VCaP (cell line): ENCODE results near the gene RALB.

Experiments
- H3K27ac ChIP-seq: fragments of 450-650 bp; 2 replicates; pipeline ENCODE4 v1.5.1; 2017
- CTCF ChIP-seq: fragments of 450-650 bp; conservative IDR thresholded peaks from 2 replicates; pipeline ENCODE4 v1.5.1; 2017; ENCODE audit warnings: mild to moderate bottlenecking, moderate library complexity

The RALB gene

GRCh38 chr2:120226316-120226715 is 26.3 kb upstream of the RALB start:
- TF ChIP-seq CTCF, result no peak
- H3K27ac ChIP-seq, result no peak overlapping the region

- no peak overlapping the region for H3K27ac ChIP-seq
- no peak for TF ChIP-seq CTCF
Observed at GRCh38 chr2:120227111-120227991, 25.3 kb upstream of the RALB start.

GRCh38 chr2:120228503-120228902 is 24.1 kb upstream of the RALB start:
- H3K27ac ChIP-seq, result no peak overlapping the region
- peak; percentile 41; the same call in 1 of the 2 replicates for TF ChIP-seq CTCF

GRCh38 chr2:120229341-120229740 is 23.3 kb upstream of the RALB start:
- no peak overlapping the region for H3K27ac ChIP-seq
- TF ChIP-seq CTCF, result no peak

GRCh38 chr2:120230515-120231471 is 21.9 kb upstream of the RALB start:
- TF ChIP-seq CTCF, result no peak
- H3K27ac ChIP-seq, result no peak overlapping the region

- no peak overlapping the region for H3K27ac ChIP-seq
- TF ChIP-seq CTCF, result no peak
Observed at GRCh38 chr2:120231564-120231973, 21.1 kb upstream of the RALB start.
